ENCODE results near the gene RBX1. TPM values are rescaled to one million over a fixed set of nuclear protein-coding genes. Genes with fewer than 3 reads are reported as not detected.
"Not testable (repeated sequence)": the region's sequence is repeated elsewhere in the genome, so short reads cannot be mapped to it uniquely, and the experiment has no call there.

The RBX1 gene
- 51.7 TPM for total RNA-seq

GRCh38 chr22:40950962-40951794 is at the start of gene RBX1:
Gene RBX1 (plus strand): TSS chr22:40951378. CDS start chr22:40951399, 21 bp downstream.
- DNase-seq (ENCODE audit: low spot score): peak; percentile 99

DNA sequence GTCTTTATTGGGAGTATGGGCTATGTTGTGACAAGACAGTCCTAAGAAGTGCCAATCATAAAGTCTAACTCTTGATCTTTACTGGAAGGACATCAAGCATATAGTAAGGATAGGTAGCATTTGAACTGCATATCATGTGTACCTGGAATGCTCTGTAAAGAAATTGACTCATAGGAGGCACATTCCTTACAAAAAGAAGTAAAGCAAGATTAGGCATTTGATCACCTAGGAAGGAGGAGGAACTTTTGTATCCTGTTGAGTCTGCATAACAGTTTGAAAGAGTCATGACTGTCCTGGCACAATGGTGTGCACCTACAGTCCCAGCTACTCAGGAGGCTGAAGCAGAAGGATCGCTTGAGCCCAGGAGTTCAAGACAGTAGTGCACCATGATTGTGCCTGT is 47.1 kb upstream of the RBX1 start:
- DNase-seq (ENCODE audit: low spot score): no peak

DNA sequence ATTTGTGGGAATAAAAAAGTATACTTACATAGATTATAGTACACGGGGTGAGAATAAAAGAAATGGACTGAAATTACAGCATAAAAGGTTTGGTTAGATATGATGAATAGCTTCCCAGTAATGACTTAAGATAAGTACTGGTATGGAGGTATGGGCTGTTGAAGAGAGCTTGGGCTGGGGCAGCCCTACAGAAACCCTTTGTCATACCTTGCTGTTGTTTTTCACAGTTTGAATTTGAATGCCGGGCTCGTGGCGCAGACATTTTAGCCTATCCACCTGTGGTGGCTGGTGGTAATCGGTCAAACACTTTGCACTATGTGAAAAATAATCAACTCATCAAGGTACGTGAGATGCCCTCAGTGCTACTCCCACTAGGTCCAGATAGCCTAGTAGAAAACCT is 42.3 kb upstream of the RBX1 start:
- DNase-seq (ENCODE audit: low spot score): no peak

- DNase-seq (ENCODE audit: low spot score): no peak
Measured at GRCh38 chr22:40911772-40912171, 39.4 kb upstream of the RBX1 start.

DNA sequence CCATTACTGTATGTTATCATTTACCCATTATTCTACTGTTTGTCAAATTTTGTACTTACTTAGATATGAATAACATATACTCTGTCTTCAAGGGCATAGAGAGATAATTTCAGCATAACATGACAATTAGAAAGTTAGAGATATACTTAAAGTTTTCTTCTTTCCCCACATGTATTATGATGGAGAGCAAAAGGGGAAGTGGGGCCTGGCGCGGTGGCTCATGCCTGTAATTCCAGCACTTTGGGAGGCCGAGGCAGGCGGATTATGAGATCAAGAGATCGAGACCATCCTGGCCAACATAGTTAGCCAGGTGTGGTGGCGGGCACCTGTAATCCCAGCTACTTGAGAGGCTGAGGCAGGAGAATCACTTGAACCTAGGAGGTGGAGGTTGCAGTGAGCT is 38.2 kb upstream of the RBX1 start:
- not testable (repeated sequence) for DNase-seq (ENCODE audit: low spot score)

DNA sequence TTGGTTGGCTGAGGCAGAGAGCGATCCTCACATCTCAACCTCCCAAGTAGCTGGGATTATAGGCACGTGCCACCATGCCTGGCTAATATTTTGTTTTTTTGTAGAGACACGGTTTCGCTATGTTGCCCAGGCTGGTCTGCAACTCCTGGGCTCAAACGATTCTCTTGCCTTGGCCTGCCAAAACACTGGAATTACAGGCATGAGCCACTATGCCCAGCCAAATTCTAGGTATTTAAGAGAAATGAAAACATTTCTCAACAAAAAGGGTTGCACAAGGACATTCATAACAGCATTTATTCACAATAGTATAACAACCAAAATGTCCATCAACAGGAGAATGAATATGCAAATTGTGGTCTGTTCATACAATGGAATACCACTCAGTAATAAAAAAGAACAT is 31.7 kb upstream of the RBX1 start:
- DNase-seq (ENCODE audit: low spot score): no peak

- no peak for DNase-seq (ENCODE audit: low spot score)
Measured at GRCh38 chr22:40920526-40920925, 30.7 kb upstream of the RBX1 start.

- DNase-seq (ENCODE audit: low spot score): no peak
Measured at GRCh38 chr22:40922484-40923303, 28.5 kb upstream of the RBX1 start.

GRCh38 chr22:40928657-40929056 is 22.5 kb upstream of the RBX1 start:
- no peak for DNase-seq (ENCODE audit: low spot score)

- DNase-seq (ENCODE audit: low spot score): no peak
Measured at GRCh38 chr22:40932396-40932795, 18.8 kb upstream of the RBX1 start.

- DNase-seq (ENCODE audit: low spot score): no peak
Measured at GRCh38 chr22:40939202-40939601, 12.0 kb upstream of the RBX1 start.

- no peak for DNase-seq (ENCODE audit: low spot score)
Measured at GRCh38 chr22:40951795-40952605, 822 bp downstream of the RBX1 start.

- DNase-seq (ENCODE audit: low spot score): no peak
Measured at GRCh38 chr22:40953471-40953870, 2.3 kb downstream of the RBX1 start.

DNA sequence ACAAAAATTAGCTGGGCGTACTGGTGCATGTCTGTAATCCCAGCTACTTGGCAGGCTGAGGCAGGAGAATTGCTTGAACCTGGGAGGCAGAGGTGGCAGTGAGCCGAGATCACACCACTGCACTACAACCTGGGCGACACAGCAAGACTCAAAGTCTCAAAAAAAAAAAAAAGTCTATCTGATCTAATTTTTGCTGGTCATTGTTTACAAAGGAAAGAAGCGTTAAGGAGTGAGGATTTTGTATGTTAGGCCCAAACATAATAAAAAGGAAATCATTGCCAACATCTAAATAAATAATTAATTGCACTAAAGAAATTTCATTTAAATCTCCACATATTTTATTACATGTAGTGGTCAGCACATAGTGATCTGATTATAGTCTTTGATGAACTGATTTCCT is 2.9 kb downstream of the RBX1 start:
- no peak for DNase-seq (ENCODE audit: low spot score)

DNA sequence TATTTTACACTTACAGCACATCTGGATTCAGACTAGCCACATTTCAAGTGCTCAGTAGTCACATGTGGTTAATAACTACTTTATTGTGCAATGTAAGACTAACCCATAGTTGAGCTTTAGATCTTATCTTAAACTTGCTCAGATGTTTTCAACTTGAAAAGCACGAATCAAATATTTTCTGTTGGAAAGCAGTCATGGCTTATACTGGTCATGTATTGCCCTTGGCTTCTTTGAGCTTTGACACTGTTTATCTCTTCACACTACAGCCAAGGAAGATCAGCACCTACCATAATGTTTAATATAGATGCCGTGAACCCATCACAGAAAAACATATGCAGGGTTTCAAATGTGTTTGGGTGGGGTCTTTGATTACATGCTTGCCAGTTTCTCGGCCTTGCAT is 4.4 kb downstream of the RBX1 start:
- no peak for DNase-seq (ENCODE audit: low spot score)

DNA sequence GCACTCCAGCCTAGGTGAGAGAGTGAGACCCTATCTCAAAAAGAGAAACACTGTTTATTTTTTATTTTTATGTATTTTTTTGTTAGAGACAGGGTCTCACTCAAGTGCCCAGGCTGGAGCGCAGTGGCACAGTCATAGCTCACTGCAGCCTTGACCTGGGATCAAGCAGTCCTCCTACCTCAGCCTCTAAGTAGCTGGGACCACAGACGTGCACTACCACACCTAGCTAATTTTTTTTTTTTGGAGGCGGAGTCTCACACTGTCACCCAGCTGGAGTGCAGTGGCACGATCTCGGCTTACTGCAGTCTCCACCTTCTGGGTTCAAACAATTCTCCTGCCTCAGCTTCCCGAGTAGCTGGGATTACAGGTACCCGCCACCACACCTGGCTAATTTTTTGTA is 6.4 kb downstream of the RBX1 start:
- no peak for DNase-seq (ENCODE audit: low spot score)

- no peak for DNase-seq (ENCODE audit: low spot score)
Measured at GRCh38 chr22:40958299-40958698, 7.1 kb downstream of the RBX1 start.

GRCh38 chr22:40960145-40960544 is 9.0 kb downstream of the RBX1 start:
- DNase-seq (ENCODE audit: low spot score): no peak

GRCh38 chr22:40965936-40966725 is 15.0 kb downstream of the RBX1 start:
- no peak for DNase-seq (ENCODE audit: low spot score)

- no peak for DNase-seq (ENCODE audit: low spot score)
Measured at GRCh38 chr22:40966726-40967085, 15.5 kb downstream of the RBX1 start.

- DNase-seq (ENCODE audit: low spot score): no peak
Measured at GRCh38 chr22:40967111-40967760, 16.1 kb downstream of the RBX1 start.
